SK-N-MC (cell line): ENCODE measurements around the gene ZNF701.

ENCODE experiments used
- EZH2 ChIP-seq: fragments of 200-600 bp; sonication (generic); IDR thresholded peaks from one replicate; pipeline ENCODE4 v1.6.1; 2017; ENCODE audit warnings: antibody characterized with exemption
- POLR2AphosphoS5 ChIP-seq: IDR thresholded peaks from 2 replicates; pipeline ENCODE4 v1.6.1; 2012; ENCODE audit warnings: mild to moderate bottlenecking, low read depth, low read length, borderline replicate concordance

DNA sequence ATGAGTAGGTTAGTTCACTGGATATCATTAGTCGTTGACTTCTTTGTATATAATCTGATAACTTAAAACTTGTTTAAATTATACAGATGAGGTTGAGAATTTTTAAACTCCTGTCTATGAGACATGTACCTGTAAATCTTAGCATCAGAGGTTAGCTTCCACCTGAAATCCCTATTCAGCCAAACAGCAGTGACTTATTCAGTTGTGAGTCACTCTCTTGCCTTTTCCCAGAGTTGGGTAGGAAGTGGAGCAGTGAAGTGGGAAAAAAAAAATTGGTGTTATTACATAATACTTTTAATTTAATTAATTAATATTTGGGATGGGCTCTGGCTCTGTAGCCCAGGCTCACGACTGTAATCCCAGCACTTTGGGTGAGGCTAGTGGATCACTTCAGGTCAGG lies 32.9 kb downstream of the ZNF701 start:
- TF ChIP-seq POLR2AphosphoS5 (no peak), EZH2 (no peak)
